Measurements from ENCODE around the gene ENDOV.

DNA sequence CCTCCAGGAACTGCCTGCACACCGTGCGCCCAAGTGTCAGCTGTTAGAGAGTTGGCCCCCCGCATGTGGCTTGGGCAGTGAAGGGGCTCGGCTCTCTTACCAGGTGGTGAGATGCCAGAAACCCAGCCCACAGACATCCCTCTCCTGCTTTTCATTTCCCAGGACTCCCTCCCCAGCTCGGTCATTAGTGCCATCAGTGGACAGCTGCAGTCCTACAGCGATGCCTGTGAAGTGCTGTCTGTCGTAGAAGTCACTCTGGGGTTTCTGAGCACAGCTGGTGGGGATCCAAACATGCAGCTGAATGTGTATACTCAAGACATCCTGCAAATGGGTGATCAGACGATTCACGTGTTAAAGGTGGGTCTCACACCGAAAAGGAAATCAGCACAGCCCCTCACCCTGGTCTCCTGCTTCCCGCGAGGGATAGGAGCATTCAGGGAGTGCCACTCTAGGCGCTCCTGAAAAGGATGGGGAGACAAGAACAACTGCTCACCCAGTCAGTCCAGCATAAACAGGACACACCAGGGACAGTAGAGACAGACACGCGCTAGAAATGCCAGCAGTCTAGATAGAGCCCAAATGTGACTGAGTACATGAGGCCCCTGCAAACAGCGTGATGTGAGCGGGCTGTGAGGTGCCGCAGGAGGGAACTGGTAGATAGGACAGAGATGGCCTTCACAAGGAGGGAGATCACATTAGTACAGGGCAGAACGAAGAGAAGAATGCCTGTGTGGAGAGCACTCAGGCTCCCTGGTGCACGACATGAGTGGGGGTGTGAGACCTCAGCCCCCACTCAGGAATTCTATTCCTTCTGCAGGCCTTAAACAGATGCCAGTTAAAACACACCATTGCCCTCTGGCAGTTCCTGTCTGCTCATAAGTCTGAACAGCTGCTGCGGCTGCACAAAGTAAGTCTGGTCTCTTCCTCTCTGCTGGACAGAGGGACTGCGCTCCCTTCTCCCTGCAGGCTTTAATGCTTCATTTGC lies 25.7 kb upstream of the ENDOV start:
- TF ChIP-seq EZH2 (IDR thresholded peaks at IDR 0.05) (no peak), POLR2AphosphoS5 (IDR thresholded peaks at IDR 0.05; ENCODE audit: borderline replicate concordance, low read depth, low read length) (no peak)

Measured in SK-N-MC (cell line).